ENCODE results near the gene DNAJA2. TPM values are rescaled to one million over a fixed set of nuclear protein-coding genes. Genes with fewer than 3 reads are reported as not detected.

DNAJA2 gene
- total and polyA plus RNA-seq, 2 donors (not counting 3 experiments of a cell fraction or from before 2014, with no cell fraction given) = 6.4 to 61.4 TPM

DNA sequence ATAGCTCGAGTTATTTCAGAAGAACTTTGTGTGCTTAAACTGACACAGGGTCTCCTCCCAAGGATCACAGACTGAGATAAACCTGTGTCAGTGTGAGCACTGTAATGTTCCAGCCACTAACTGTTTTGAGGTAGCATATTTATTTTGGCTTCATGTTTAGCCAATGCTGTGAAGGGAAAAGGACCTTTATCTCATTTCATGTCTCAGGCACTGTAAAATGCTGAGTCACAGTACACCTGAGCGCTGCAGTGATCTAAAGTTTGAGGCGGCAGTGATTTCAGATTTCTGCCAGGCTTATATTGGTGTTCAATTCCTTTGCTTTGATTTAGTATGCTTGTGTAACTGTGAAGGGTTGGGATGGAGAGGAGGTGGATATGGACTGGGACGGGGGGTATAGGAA lies 3.1 kb upstream of the DNAJA2 start:
- FAIRE-seq (no peak), DNase-seq (ENCODE audit: low read depth, low spot score) (no peak)
- Histone ChIP-seq H3K9ac (replicated peaks; ENCODE audit: extremely low read depth, insufficient read depth, low read length) (no peak overlapping the region), H3K4me2 (ENCODE audit: insufficient read depth, low read length) (no peak overlapping the region), H3K9me3 (replicated peaks; ENCODE audit: control insufficient read depth, insufficient read depth, low read length) (no peaks in the 10 kb centered on the region), H3K36me3 (ENCODE audit: control insufficient read depth in 2 of 2, extremely low read depth in 1 of 2, insufficient read depth in 2 of 2, low read length in 2 of 2) (no peaks in the 10 kb centered on the region), H3K4me3 (replicated peaks in 1 of 3; ENCODE audit: insufficient read depth in 1 of 3, low read depth in 1 of 3, low read length in 3 of 3) (no peak overlapping the region), H2AFZ (ENCODE audit: low read depth, low read length) (no peak overlapping the region), H3K4me1 (ENCODE audit: control insufficient read depth, extremely low read depth, insufficient read depth, low read length) (peaks cover 18% of the 10 kb centered on the region), H3K9me1 (replicated peaks; ENCODE audit: control insufficient read depth, extremely low read depth, insufficient read depth, low read length) (no peaks in the 10 kb centered on the region), H3K27ac (ENCODE audit: insufficient read depth, low read depth, low read length) (no peak overlapping the region), H3K79me2 (ENCODE audit: control insufficient read depth, insufficient read depth, low read length) (peaks cover 19% of the 10 kb centered on the region), H4K20me1 (replicated peaks; ENCODE audit: control insufficient read depth, extremely low read depth, insufficient read depth, low read length) (peaks cover 3% of the 10 kb centered on the region), H3K27me3 (ENCODE audit: control insufficient read depth in 2 of 2, insufficient read depth in 2 of 2, low read length in 2 of 2) (no peaks in the 10 kb centered on the region)
- CTCF ChIA-PET = interaction anchor here (0.8 to 0.9 kb wide), 2 partner anchors 10 to 61 kb away, joined by 3 read pairs; no protein-coding TSS in a partner anchor
- dilution Hi-C loops (cut with MboI; ENCODE audit: extremely low pct_ligation_motif_present, low sequenced_read_pairs) = no loop called here
- POLR2A ChIA-PET = no interaction called here
- intact Hi-C loops (cut with micrococcal nuclease) = loop anchor here (10.0 kb wide), 2 partner anchors 1188 to 1388 kb away; no protein-coding TSS in a partner anchor
- TF ChIP-seq, protein P1, sequence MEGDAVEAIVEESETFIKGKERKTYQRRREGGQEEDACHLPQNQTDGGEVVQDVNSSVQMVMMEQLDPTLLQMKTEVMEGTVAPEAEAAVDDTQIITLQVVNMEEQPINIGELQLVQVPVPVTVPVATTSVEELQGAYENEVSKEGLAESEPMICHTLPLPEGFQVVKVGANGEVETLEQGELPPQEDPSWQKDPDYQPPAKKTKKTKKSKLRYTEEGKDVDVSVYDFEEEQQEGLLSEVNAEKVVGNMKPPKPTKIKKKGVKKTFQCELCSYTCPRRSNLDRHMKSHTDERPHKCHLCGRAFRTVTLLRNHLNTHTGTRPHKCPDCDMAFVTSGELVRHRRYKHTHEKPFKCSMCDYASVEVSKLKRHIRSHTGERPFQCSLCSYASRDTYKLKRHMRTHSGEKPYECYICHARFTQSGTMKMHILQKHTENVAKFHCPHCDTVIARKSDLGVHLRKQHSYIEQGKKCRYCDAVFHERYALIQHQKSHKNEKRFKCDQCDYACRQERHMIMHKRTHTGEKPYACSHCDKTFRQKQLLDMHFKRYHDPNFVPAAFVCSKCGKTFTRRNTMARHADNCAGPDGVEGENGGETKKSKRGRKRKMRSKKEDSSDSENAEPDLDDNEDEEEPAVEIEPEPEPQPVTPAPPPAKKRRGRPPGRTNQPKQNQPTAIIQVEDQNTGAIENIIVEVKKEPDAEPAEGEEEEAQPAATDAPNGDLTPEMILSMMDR (IDR thresholded peaks at IDR 0.05; ENCODE audit: extremely low read depth in 1 of 2, insufficient read depth in 1 of 2, low read depth in 1 of 2, low read length in 2 of 2) = no peak
- TF ChIP-seq FOS (IDR thresholded peaks at IDR 0.05; ENCODE audit: borderline replicate concordance, insufficient read depth, low read length) (no peak), GATA2 (IDR thresholded peaks at IDR 0.05; ENCODE audit: insufficient read depth, insufficient read length, low read depth, low read length) (no peak), MYC (IDR thresholded peaks at IDR 0.05; ENCODE audit: low read depth, low read length) (no peak), JUN (IDR thresholded peaks at IDR 0.05; ENCODE audit: borderline replicate concordance, insufficient read depth, insufficient read length, low read depth) (no peak), EZH2 (IDR thresholded peaks at IDR 0.05; ENCODE audit: borderline replicate concordance, low read depth, low read length, severe bottlenecking) (no peak), POLR2AphosphoS5 (IDR thresholded peaks at IDR 0.05; ENCODE audit: insufficient read depth, low read depth, low read length) (no peak), POLR2A (IDR thresholded peaks at IDR 0.05; ENCODE audit: low read depth, low read length) (no peak)
- TF ChIP-seq, protein P2, sequence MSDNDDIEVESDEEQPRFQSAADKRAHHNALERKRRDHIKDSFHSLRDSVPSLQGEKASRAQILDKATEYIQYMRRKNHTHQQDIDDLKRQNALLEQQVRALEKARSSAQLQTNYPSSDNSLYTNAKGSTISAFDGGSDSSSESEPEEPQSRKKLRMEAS (IDR thresholded peaks at IDR 0.05; ENCODE audit: insufficient read depth, insufficient read length) = no peak
- BruUV-seq (replicated peaks) = no TSS peak
